Nasal cavity respiratory epithelium epithelial cell of viscerocranial mucosa (primary cell): ENCODE measurements around the gene NOMO2. TPM values are rescaled to one million over a fixed set of nuclear protein-coding genes. Genes with fewer than 3 reads are reported as not detected.

Source experiments
- total RNA-seq: library from RNA; depleted of rRNA; stranded (reverse); fragments of >200 nt; gene quantifications from 2 replicates; pipeline ENCODE4 v1.2.3, GENCODE V29; 2014

NOMO2 gene, protein sequence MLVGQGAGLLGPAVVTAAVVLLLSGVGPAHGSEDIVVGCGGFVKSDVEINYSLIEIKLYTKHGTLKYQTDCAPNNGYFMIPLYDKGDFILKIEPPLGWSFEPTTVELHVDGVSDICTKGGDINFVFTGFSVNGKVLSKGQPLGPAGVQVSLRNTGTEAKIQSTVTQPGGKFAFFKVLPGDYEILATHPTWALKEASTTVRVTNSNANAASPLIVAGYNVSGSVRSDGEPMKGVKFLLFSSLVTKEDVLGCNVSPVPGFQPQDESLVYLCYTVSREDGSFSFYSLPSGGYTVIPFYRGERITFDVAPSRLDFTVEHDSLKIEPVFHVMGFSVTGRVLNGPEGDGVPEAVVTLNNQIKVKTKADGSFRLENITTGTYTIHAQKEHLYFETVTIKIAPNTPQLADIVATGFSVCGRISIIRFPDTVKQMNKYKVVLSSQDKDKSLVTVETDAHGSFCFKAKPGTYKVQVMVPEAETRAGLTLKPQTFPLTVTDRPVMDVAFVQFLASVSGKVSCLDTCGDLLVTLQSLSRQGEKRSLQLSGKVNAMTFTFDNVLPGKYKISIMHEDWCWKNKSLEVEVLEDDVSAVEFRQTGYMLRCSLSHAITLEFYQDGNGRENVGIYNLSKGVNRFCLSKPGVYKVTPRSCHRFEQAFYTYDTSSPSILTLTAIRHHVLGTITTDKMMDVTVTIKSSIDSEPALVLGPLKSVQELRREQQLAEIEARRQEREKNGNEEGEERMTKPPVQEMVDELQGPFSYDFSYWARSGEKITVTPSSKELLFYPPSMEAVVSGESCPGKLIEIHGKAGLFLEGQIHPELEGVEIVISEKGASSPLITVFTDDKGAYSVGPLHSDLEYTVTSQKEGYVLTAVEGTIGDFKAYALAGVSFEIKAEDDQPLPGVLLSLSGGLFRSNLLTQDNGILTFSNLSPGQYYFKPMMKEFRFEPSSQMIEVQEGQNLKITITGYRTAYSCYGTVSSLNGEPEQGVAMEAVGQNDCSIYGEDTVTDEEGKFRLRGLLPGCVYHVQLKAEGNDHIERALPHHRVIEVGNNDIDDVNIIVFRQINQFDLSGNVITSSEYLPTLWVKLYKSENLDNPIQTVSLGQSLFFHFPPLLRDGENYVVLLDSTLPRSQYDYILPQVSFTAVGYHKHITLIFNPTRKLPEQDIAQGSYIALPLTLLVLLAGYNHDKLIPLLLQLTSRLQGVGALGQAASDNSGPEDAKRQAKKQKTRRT
- 204 and 292 TPM in 2 replicates for total RNA-seq

DNA sequence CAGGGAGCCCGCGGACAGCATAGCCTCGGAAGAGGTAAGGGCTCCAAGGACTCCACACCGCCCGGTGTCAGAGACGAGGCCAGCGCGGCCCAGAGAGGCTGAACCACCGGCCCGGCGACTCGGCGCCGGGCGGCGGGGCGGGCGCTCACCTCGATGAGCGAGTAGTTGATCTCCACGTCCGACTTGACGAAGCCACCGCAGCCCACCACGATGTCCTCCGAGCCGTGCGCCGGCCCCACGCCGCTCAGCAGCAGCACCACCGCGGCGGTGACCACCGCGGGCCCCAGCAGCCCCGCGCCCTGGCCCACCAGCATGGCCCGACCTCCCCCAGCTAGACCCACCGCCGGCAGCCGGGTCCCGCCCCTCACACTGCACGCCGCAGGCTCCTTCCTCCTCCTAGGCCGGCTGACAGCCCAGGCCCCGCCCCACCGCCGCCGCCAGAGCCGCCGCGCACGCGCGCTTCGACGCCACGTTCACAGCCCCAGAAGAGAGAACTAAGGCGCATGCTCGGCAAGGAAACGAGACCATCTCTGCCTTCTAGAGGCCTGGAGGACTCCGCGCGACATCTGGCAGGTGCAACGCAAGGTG is at the start of gene NOMO2:
NOMO2 (minus strand) TSS at position 371 of the 588 bp plus-strand sequence; CDS start at position 314, 57 bp downstream.

Other genes starting within 250 kb of the NOMO2 start
- 0.64 TPM in 1 of 2 replicates, not detected in the other for gene NPIPA8, start 225.4 kb downstream of the NOMO2 start, total RNA-seq
- gene RPS15A, start 228.2 kb upstream of the NOMO2 start, total RNA-seq, result 1,369 and 1,634 TPM in 2 replicates
- 145 and 203 TPM in 2 replicates for gene ARL6IP1, start 239.5 kb upstream of the NOMO2 start, total RNA-seq